ENCODE data around the gene MRPL20. TPM values are rescaled to one million over a fixed set of nuclear protein-coding genes. Genes with fewer than 3 reads are reported as not detected.
A peak's percentile ranks its signal among the peaks of the same experiment; 100 is the strongest.

Gene MRPL20
- total and polyA plus RNA-seq, 9 of the 15 experiments (the other 6 are each of a cell fraction or from before 2014, with no cell fraction given) = 180 to 671 (median 229) TPM

DNA sequence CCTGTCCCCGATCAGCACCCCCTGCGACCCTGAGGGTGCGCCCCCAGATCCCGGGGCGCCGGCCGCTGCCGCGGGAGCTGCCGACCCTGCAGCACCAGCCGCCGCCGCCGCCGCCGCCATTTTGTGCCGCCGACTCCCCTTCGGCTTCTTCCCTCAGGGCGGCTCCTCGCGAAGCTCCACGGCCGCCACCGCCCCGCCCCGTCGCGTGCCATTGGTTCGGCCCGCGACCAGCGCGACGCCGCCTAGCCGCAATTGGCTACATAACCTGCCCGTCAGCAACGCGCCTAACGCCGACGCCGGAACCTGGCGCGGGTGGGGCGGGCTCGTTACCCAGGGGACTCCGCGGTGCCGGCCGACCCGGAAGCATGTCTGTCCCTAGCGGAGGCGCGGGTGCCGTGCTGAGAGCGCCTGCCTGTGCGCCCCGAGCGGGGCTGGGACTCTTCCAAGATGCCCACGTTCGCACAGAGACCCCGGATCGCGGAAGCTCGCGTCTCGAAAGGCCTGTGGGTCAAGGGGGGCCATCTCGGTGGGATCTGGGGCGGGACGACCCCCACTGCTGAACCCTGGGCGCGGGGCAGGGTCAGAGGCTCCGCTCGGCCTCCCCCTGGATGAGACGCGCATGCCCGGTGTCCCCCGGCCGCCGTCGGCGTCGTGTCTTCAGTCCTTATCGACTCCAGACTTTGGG is 7.8 kb downstream of the MRPL20 start, which contains the start of gene CCNL2 (continued):
- no peak for TF ChIP-seq ZNF696 (CRISPR knock-in tag; conservative IDR thresholded peaks at IDR 0.05)
- TF ChIP-seq, protein P1, sequence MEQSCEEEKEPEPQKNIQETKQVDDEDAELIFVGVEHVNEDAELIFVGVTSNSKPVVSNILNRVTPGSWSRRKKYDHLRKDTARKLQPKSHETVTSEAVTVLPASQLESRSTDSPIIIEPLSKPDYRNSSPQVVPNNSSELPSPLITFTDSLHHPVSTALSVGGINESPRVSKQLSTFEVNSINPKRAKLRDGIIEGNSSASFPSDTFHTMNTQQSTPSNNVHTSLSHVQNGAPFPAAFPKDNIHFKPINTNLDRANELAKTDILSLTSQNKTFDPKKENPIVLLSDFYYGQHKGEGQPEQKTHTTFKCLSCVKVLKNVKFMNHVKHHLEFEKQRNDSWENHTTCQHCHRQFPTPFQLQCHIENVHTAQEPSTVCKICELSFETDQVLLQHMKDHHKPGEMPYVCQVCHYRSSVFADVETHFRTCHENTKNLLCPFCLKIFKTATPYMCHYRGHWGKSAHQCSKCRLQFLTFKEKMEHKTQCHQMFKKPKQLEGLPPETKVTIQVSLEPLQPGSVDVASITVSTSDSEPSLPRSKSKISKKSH (CRISPR knock-in tag; IDR thresholded peaks at IDR 0.05) = no peak
- TF ChIP-seq, protein P2, sequence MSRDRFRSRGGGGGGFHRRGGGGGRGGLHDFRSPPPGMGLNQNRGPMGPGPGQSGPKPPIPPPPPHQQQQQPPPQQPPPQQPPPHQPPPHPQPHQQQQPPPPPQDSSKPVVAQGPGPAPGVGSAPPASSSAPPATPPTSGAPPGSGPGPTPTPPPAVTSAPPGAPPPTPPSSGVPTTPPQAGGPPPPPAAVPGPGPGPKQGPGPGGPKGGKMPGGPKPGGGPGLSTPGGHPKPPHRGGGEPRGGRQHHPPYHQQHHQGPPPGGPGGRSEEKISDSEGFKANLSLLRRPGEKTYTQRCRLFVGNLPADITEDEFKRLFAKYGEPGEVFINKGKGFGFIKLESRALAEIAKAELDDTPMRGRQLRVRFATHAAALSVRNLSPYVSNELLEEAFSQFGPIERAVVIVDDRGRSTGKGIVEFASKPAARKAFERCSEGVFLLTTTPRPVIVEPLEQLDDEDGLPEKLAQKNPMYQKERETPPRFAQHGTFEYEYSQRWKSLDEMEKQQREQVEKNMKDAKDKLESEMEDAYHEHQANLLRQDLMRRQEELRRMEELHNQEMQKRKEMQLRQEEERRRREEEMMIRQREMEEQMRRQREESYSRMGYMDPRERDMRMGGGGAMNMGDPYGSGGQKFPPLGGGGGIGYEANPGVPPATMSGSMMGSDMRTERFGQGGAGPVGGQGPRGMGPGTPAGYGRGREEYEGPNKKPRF (IDR thresholded peaks at IDR 0.05; ENCODE audit: low read depth, low read length) = no peak
- TF ChIP-seq ELF4 (CRISPR knock-in tag; IDR thresholded peaks at IDR 0.05) = no peak; the same call in 1 of the 2 replicates
- TF ChIP-seq ZNF586 (CRISPR knock-in tag; conservative IDR thresholded peaks at IDR 0.05) = no peak
- no peak for TF ChIP-seq ZNF3 (CRISPR knock-in tag; IDR thresholded peaks at IDR 0.05)
- peak; percentile 86; the same call in 1 of the 2 replicates for TF ChIP-seq ZNF12 (CRISPR knock-in tag; IDR thresholded peaks at IDR 0.05)
- no peak for TF ChIP-seq EHMT2 (IDR thresholded peaks at IDR 0.05)
- no peak for TF ChIP-seq MTA2 (IDR thresholded peaks at IDR 0.05; ENCODE audit: low read depth)
- TF ChIP-seq MYC (IDR thresholded peaks at IDR 0.05; ENCODE audit: low read depth, low read length) = peak; percentile 94
- peak; percentile 90 for TF ChIP-seq MYC (CRISPR knock-in tag; IDR thresholded peaks at IDR 0.05; ENCODE audit: borderline replicate concordance, low read depth)
- no peak for TF ChIP-seq HMG20A (CRISPR knock-in tag; conservative IDR thresholded peaks at IDR 0.05)
- peak; percentile 95 for TF ChIP-seq SP2 (IDR thresholded peaks at IDR 0.05; ENCODE audit: extremely low read depth, low read depth, low read length, poor library complexity, severe bottlenecking)
- no peak for TF ChIP-seq ZNF589 (CRISPR knock-in tag; IDR thresholded peaks at IDR 0.05; ENCODE audit: low read depth)
- TF ChIP-seq ZNF699 (CRISPR knock-in tag; IDR thresholded peaks at IDR 0.05; ENCODE audit: insufficient replicate concordance) = no peak
- peak; percentile 82; the same call in 1 of the 2 replicates for TF ChIP-seq LCOR (CRISPR knock-in tag; IDR thresholded peaks at IDR 0.05)
- TF ChIP-seq SAFB (IDR thresholded peaks at IDR 0.05; ENCODE audit: borderline replicate concordance, low read depth, low read length) = no peak
- no peak for TF ChIP-seq ZNF778 (CRISPR knock-in tag; IDR thresholded peaks at IDR 0.05)
- TF ChIP-seq, protein P3, sequence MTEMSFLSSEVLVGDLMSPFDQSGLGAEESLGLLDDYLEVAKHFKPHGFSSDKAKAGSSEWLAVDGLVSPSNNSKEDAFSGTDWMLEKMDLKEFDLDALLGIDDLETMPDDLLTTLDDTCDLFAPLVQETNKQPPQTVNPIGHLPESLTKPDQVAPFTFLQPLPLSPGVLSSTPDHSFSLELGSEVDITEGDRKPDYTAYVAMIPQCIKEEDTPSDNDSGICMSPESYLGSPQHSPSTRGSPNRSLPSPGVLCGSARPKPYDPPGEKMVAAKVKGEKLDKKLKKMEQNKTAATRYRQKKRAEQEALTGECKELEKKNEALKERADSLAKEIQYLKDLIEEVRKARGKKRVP (CRISPR knock-in tag; IDR thresholded peaks at IDR 0.05) = 0 out of 2 replicates have a peak, but pooled peaks have one; percentile 56
- peak; percentile 61 for TF ChIP-seq TBP (optimal IDR thresholded peaks at IDR 0.05; ENCODE audit: low read depth, low read length)
- no peak for TF ChIP-seq TCF7L2 (IDR thresholded peaks at IDR 0.05; ENCODE audit: low read depth, low read length)
- no peak for TF ChIP-seq FOXM1 (IDR thresholded peaks at IDR 0.05; ENCODE audit: low read depth)
- peak; percentile 90 for TF ChIP-seq FOXM1 (CRISPR knock-in tag; IDR thresholded peaks at IDR 0.05; ENCODE audit: low read depth)
- TF ChIP-seq SMAD2 (IDR thresholded peaks at IDR 0.05; ENCODE audit: low read depth, low read length) = no peak
- peak; percentile 98 for TF ChIP-seq MBD2 (IDR thresholded peaks at IDR 0.05; ENCODE audit: borderline replicate concordance, low read depth)
- TF ChIP-seq SMARCC2 (IDR thresholded peaks at IDR 0.05; ENCODE audit: low read depth) = no peak
- peak; percentile 99 for TF ChIP-seq SP1 (CRISPR knock-in tag; IDR thresholded peaks at IDR 0.05)
